HG02588 (cell line): ENCODE data around the gene ASIC2.

Experiments used
- ATAC-seq: cut with Tn5 transposase; IDR thresholded peaks from one replicate; pipeline ENCODE4 v1.9.1; 2021; ENCODE audit warnings: mild to moderate bottlenecking, moderate library complexity; ENCODE audit not compliant: unreplicated experiment

Gene ASIC2

DNA sequence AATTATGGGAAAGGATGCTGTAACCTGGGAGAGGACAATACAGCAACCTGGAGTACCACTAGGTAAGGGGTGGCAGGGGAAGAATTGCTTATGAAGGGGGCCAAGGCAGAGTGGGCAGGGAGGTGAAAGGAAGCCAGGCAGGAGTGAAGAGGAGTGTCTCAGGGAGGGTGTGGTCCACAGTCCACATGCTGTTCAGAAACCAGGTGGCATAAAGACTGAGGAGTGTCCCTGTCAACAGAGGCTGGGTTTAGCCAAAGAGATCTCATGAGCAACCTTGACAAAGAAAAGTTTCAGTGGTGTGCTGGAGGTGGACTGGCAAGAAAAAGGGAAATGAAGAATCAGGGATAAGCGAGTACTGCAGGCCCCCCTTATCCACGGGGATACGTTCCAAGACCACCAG, 213.0 kb downstream of the ASIC2 start:
- no peak for ATAC-seq

DNA sequence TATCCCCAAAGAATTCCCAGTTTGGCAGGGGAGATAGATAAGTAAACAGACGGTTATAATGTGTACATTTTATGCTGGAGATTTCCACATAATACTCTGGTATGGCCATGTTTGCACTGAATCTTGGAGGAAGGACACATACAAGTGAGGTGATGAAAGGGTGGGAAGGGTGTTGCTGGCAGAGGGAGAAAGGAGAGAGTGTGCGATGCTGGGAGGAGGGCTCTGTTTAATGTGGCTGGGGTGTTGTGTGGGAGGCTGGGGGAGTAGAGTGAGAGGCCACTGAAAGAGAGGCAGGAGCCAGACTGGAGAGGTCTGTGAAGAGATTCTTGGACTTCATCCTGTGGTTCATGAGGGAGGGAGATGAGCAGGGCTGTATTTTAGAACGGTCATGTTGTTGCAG, 213.9 kb downstream of the ASIC2 start:
- ATAC-seq = no peak

DNA sequence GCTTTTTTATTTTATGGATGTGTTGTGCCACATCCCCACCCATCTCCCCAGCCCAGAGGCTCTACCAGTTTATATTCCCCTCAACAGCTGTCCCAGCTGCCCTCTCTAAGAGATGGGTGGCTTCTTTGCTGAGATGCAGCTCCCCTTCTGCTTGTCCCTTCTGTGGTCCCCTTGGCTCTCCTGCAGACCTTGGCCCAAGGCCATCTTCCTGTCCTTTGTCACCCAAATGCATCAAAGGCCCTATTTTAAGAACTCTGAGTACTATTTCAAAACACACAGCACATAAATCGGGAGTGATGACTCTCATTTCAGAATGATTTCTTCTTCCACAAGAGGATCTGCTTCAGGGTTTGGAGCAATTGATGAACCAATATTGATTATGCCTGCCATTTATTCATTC, 216.1 kb downstream of the ASIC2 start:
- ATAC-seq = no peak

- no peak for ATAC-seq
These were observed 219.7 kb downstream of the ASIC2 start for GRCh38 chr17:33073416-33073815.

DNA sequence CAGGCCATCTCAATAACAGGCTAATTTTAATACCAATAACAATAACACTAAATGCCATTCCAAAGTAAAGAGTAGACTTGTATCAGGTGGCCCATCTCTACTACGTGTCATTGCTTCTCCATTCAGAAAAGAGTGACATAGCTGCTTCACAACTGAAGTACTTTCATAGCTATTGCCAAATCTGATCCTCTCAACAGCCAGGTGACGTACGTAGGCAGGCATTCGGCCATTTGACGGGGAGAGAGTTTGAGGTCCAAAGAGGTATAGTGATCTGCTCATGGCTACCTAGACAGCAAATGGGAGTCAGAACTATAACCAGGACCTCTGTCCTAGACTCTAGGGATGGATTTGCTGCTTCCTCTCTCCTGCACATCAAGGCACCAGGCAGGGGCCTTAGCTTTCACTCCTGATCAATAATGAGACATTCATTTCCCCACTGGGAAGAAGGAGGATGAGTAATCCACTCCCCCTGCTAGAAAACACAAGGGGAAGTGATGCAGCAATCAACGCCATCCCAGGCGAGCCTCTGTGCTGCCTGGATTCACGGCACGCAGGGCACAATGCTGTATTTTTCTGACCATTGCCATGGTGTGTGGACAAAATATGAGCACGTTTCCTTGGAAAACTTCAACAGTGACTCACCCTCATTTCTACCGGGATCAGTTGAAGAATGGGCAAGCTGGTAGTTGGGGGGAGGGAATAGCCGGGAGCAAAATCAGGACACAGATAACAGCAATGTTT, 220.5 kb downstream of the ASIC2 start:
- ATAC-seq = no peak

GRCh38 chr17:33071656-33072055, 221.4 kb downstream of the ASIC2 start:
- ATAC-seq = no peak

GRCh38 chr17:33057564-33057963, 235.5 kb downstream of the ASIC2 start:
- no peak for ATAC-seq

DNA sequence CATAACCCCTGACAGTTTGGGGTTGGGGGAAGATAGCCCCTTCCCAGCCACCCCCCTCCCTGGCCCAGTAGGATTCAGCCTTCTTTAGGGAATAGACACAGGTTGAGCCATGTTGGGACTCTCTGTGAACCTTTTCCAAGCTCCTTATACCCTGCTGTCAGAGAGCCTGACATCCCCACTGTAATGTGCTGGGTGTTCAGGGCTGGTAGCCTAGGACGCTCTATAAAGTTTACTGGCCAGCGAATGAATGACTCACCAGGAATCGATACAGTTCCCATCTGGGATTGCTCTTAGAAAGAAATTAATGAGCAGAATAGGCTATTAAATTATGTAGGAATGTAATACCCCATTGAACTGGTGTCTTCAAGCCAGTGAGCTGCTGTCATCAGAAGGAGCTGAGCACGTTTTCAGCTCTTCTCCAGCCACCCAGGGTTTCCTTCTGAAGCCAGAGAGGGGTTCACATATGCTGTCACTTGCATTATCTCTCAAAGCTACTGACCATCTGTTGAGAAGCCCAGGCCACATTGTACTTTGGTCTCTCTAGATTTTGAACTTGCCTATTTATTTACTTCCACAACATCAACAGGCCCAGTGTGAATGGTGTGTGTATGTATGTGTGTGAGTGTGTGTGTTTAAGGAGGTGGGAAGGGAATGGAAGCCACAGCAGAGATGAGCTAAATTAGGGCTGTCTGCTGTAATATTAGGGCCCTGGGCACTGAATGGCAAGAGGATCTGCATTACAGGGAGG, 236.5 kb downstream of the ASIC2 start:
- ATAC-seq = no peak

DNA sequence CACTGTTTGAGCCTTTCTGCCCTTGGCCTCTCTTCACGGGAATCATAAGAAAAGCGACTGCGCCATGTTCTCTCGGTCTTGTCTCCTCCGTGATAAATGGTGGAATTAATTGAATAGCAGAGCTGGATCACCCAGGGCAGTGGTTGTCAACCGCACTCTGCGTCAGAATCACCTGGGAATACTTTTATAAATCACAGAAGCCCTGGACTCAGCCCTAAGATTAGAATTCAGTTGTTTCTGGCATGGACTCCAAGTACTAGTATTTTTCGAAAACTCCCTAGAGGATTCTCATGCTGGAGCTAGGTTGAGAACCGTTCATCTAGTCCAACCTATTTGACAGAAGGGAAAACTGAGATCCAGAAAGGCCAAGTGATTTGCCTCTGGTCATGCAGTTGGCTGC, 237.3 kb downstream of the ASIC2 start:
- no peak for ATAC-seq

- no peak for ATAC-seq
These were observed 237.9 kb downstream of the ASIC2 start for GRCh38 chr17:33055171-33055611.

DNA sequence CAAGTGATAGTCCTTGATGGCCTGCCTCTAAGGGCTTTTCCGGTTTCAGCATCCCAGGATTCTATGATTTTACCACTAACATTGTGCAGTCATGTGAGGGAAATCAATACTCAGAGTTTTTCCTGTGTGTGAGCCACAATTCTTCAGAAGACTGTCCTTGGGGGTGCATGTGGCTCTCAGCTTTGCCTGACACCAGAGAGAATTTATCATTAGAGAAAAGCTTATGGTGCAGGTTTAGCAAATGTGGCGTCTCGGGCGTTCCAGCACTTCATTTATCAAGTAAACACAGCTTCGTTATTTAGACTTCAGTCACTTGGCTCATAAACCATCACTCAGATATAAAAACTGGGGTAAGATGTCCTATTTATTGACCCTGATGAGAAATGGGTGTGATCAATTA, 238.7 kb downstream of the ASIC2 start:
- no peak for ATAC-seq

DNA sequence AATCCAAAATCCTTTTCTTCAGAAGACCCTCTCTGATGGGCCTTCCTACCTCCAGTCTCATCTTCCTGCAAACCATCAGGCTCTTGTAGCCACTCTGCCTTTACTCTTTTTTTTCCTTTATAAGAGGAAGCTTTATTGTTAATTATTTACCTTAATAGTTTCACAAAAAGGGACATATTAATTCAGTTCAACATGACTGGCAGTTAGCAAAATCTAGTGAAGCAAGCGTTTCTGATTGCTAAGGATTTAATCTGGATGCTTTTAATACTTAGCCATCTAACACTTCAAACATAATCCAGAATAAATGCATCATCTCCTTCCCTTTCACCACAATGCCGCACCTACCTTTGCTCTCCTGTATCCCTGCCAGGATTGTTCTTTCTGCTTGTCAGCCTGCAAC, 239.4 kb downstream of the ASIC2 start:
- ATAC-seq = no peak

GRCh38 chr17:33052856-33053255, 240.2 kb downstream of the ASIC2 start:
- ATAC-seq = no peak

- no peak for ATAC-seq
These were observed 242.4 kb downstream of the ASIC2 start for GRCh38 chr17:33050611-33051140.

GRCh38 chr17:33049781-33050414, 243.2 kb downstream of the ASIC2 start:
- ATAC-seq = no peak

- no peak for ATAC-seq
These were observed 246.5 kb downstream of the ASIC2 start for GRCh38 chr17:33046361-33047255.

- no peak for ATAC-seq
These were observed 247.9 kb downstream of the ASIC2 start for GRCh38 chr17:33045216-33045615.

GRCh38 chr17:33044771-33045170, 248.3 kb downstream of the ASIC2 start:
- ATAC-seq = no peak

DNA sequence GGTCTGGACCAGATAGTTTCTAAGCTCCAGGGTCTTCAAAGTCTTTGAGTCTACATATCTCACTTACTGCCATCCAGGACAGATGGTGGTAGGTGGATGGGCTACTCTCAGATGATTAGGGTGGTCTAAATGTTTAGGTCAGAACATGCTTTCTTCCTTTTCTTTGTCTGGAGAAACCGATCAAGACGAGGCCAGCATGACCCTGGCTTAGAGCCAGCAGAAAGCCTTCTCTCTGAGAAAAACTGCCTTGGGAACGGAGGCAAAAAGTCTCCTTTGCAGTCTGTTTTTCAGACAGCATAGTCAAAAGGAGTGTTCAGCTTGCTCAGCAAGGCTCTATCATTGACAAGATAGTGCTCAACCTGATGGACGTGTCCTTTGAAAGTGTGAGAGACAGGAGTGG, 252.6 kb downstream of the ASIC2 start:
- ATAC-seq = no peak

- ATAC-seq = no peak
These were observed 253.2 kb downstream of the ASIC2 start for GRCh38 chr17:33039874-33040273.

GRCh38 chr17:33038740-33039139, 254.4 kb downstream of the ASIC2 start:
- no peak for ATAC-seq
